H1 (cell line): Measurements from ENCODE around the gene HSD17B3. TPM values are rescaled to one million over a fixed set of nuclear protein-coding genes. Genes with fewer than 3 reads are reported as not detected.

Experiments used
- CTCF ChIA-PET: fragments of 300-600 bp; sonication (Branson Sonifier 250); formaldehyde crosslinking; loops from one replicate; lab custom pipeline; 2021; ENCODE audit not compliant: partially characterized antibody; lab: Charles Lee
- POLR2A ChIA-PET: fragments of 300-600 bp; sonication (Branson Sonifier 250); formaldehyde crosslinking; loops from one replicate; lab custom pipeline; 2021; ENCODE audit warnings: inconsistent platforms; ENCODE audit not compliant: partially characterized antibody; lab: Charles Lee
- DNase-seq, 2 experiments: peaks; one replicate each; pipeline versions ENCODE4 v3.0.0 to v3.0.0-alpha.2; 2010 to 2022; ENCODE audit warnings: low spot score in 2 of 2, low read depth in 1 of 2, mixed read lengths in 1 of 2
- FAIRE-seq: peaks from 2 replicates; lab custom pipeline; 2011; peaks lifted over from hg19 to GRCh38; lab: Jason Lieb, UNC
- H2AFZ ChIP-seq: 2 replicates; pipeline ENCODE4 v1.8.1; 2012; ENCODE audit warnings: low read length, inconsistent platforms
- H2AK5ac ChIP-seq: 2 replicates; pipeline ENCODE4 v1.6.1; 2013; ENCODE audit warnings: low read depth, low read length
- H2BK120ac ChIP-seq: replicated peaks from 2 replicates; pipeline ENCODE3; 2013; ENCODE audit warnings: low read depth, low read length, inconsistent platforms
- H2BK12ac ChIP-seq: 2 replicates; pipeline ENCODE4 v1.6.1; 2013; ENCODE audit warnings: low read depth, low read length
- H2BK15ac ChIP-seq: 2 replicates; pipeline ENCODE4 v1.6.1; 2013; ENCODE audit warnings: low read length
- H2BK20ac ChIP-seq: 2 replicates; pipeline ENCODE4 v1.6.1; 2013; ENCODE audit warnings: low read length
- H2BK5ac ChIP-seq: 2 replicates; pipeline ENCODE4 v1.6.1; 2013; ENCODE audit warnings: low read depth, low read length
- H3K14ac ChIP-seq: 2 replicates; pipeline ENCODE4 v1.6.1; 2013; ENCODE audit warnings: inconsistent platforms; ENCODE audit not compliant: insufficient read length
- H3K18ac ChIP-seq: 2 replicates; pipeline ENCODE4 v1.6.1; 2013; ENCODE audit warnings: low read length; ENCODE audit errors: extremely low read depth
- H3K23ac ChIP-seq: 2 replicates; pipeline ENCODE4 v1.6.1; 2013; ENCODE audit warnings: inconsistent platforms; ENCODE audit not compliant: insufficient read length
- H3K23me2 ChIP-seq: 2 replicates; pipeline ENCODE4 v1.6.1; 2013; ENCODE audit warnings: low read depth, low read length
- H3K27ac ChIP-seq: 2 replicates; pipeline ENCODE4 v1.6.1; 2011; ENCODE audit warnings: low read depth, low read length, inconsistent platforms
- H3K27me3 ChIP-seq, 4 experiments: replicated peaks in 1 of 4; 1 replicate in 1 of 4; 2 replicates in 3 of 4; pipeline versions ENCODE4 v1.6.1 to v1.8.1; 2011 to 2013; ENCODE audit warnings: low read length in 3 of 4, mild to moderate bottlenecking in 3 of 4, inconsistent platforms in 2 of 4, mixed read lengths in 2 of 4, moderate library complexity in 1 of 4; ENCODE audit not compliant: control insufficient read depth in 3 of 4, insufficient read depth in 3 of 4; ENCODE audit errors: extremely low read depth in 1 of 4
- H3K36me3 ChIP-seq, 4 experiments: 2 replicates each; pipeline versions ENCODE4 v1.6.1 to v1.8.1; 2011 to 2013; ENCODE audit warnings: mild to moderate bottlenecking in 4 of 4, low read length in 3 of 4, moderate library complexity in 2 of 4, control low read depth in 1 of 4, inconsistent platforms in 1 of 4; ENCODE audit not compliant: insufficient read depth in 4 of 4, control insufficient read depth in 2 of 4
- H3K4ac ChIP-seq: replicated peaks from 2 replicates; pipeline ENCODE3; 2013; ENCODE audit warnings: low read length, low read depth, mixed read lengths, inconsistent platforms; ENCODE audit not compliant: insufficient read length
- H3K4me1 ChIP-seq, 4 experiments: replicated peaks in 1 of 4; 1 replicate in 1 of 4; 2 replicates in 3 of 4; pipeline versions ENCODE4 v1.6.1 to v1.8.1; 2011 to 2013; ENCODE audit warnings: low read length in 3 of 4, inconsistent platforms in 2 of 4, mixed read lengths in 1 of 4; ENCODE audit not compliant: insufficient read depth in 4 of 4, control insufficient read depth in 3 of 4
- H3K4me2 ChIP-seq, 2 experiments: 2 replicates each; pipeline versions ENCODE4 v1.6.1 to v1.8.1; 2011 to 2013; ENCODE audit warnings: low read depth in 2 of 2, low read length in 2 of 2, control low read depth in 1 of 2, inconsistent platforms in 1 of 2, mild to moderate bottlenecking in 1 of 2; ENCODE audit not compliant: insufficient read depth in 1 of 2
- H3K4me3 ChIP-seq, 4 experiments: fragments of 200-600, 300-600 bp in 1 of 4; sonication (generic), shearing (Covaris generic), sonication (Bioruptor Twin) in 1 of 4; 2 replicates each; pipeline versions ENCODE4 v1.5.1 to v1.8.1; 2011 to 2016; ENCODE audit warnings: low read length in 4 of 4, low read depth in 3 of 4, control low read depth in 2 of 4, inconsistent platforms in 2 of 4, mild to moderate bottlenecking in 2 of 4, mixed read lengths in 1 of 4, moderate library complexity in 1 of 4; ENCODE audit not compliant: insufficient read depth in 2 of 4; ENCODE audit errors: extremely low read depth in 1 of 4
- H3K56ac ChIP-seq: replicated peaks from 2 replicates; pipeline ENCODE3; 2013; ENCODE audit warnings: low read depth, mild to moderate bottlenecking, mixed read lengths, low read length, inconsistent platforms; ENCODE audit not compliant: insufficient read length
- H3K79me1 ChIP-seq: 2 replicates; pipeline ENCODE4 v1.6.1; 2013; ENCODE audit warnings: low read depth, low read length, control low read depth
- H3K79me2 ChIP-seq, 2 experiments: 2 replicates each; pipeline versions ENCODE4 v1.6.1 to v1.8.1; 2012 to 2013; ENCODE audit warnings: low read length in 2 of 2, mild to moderate bottlenecking in 2 of 2, inconsistent platforms in 1 of 2; ENCODE audit not compliant: insufficient read depth in 2 of 2, control insufficient read depth in 1 of 2
- H3K9ac ChIP-seq, 4 experiments: replicated peaks in 1 of 4; 1 replicate in 1 of 4; 2 replicates in 3 of 4; pipeline versions ENCODE4 v1.6.1 to v1.8.1; 2011 to 2013; ENCODE audit warnings: low read depth in 3 of 4, low read length in 3 of 4, control low read depth in 2 of 4, mild to moderate bottlenecking in 2 of 4, moderate library complexity in 2 of 4, inconsistent platforms in 1 of 4; ENCODE audit errors: extremely low read depth in 1 of 4
- H3K9me3 ChIP-seq, 2 experiments: 2 replicates each; pipeline versions ENCODE4 v1.6.1 to v1.8.1; 2012 to 2013; ENCODE audit warnings: mild to moderate bottlenecking in 2 of 2, moderate library complexity in 2 of 2, control low read depth in 1 of 2, inconsistent platforms in 1 of 2, low read depth in 1 of 2, low read length in 1 of 2, mixed read lengths in 1 of 2; ENCODE audit not compliant: insufficient read depth in 2 of 2
- H4K20me1 ChIP-seq, 2 experiments: replicated peaks in 1 of 2; 2 replicates each; pipeline versions ENCODE3 to v1.8.1; 2011 to 2013; ENCODE audit warnings: inconsistent platforms in 2 of 2, low read length in 2 of 2, mild to moderate bottlenecking in 1 of 2; ENCODE audit not compliant: insufficient read depth in 2 of 2, control insufficient read depth in 1 of 2
- H4K5ac ChIP-seq: 2 replicates; pipeline ENCODE4 v1.6.1; 2013; ENCODE audit warnings: low read length, low read depth, mixed read lengths, inconsistent platforms; ENCODE audit not compliant: insufficient read length
- H4K8ac ChIP-seq: 2 replicates; pipeline ENCODE4 v1.8.0; 2013; ENCODE audit warnings: mild to moderate bottlenecking, moderate library complexity, low read length, inconsistent platforms; ENCODE audit not compliant: insufficient read depth; ENCODE audit errors: extremely low read depth
- H4K91ac ChIP-seq: replicated peaks from 2 replicates; pipeline ENCODE3; 2013; ENCODE audit warnings: low read length, mixed read lengths, inconsistent platforms; ENCODE audit not compliant: insufficient read length
- WGBS, 2 experiments: shearing (Covaris generic) in 1 of 2; methylation state at CpG; one replicate each; pipeline versions ENCODE4 v1.1.6 to v1.1.7; 2013 to 2015; ENCODE audit warnings: low lambda C conversion rate in 2 of 2, mixed read lengths in 2 of 2, inconsistent platforms in 1 of 2, low coverage in 1 of 2, missing lambda C conversion rate in 1 of 2; ENCODE audit not compliant: insufficient replicate concordance in 2 of 2, insufficient coverage in 1 of 2, insufficient read length in 1 of 2; ENCODE audit errors: extremely low coverage in 1 of 2, missing lambda C conversion rate in 1 of 2; 5-methylcytosine and 5-hydroxymethylcytosine counted together
- polyA plus RNA-seq, 7 experiments: library from polyadenylated mRNA; depleted of rRNA in 3 of 7; stranded (reverse) in 5 of 7; unstranded in 2 of 7; fragments of >200 nt in 5 of 7; fragments of 200-250 nt in 2 of 7; gene quantifications; 1 replicate in 5 of 7; 2 replicates in 1 of 7; 4 replicates in 1 of 7; pipeline versions ENCODE4 v1.2.1 to v1.2.3, GENCODE V29; 2011 to 2013; ENCODE audit warnings: missing spikeins in 2 of 7, mixed read lengths in 2 of 7
- total RNA-seq: library from RNA; stranded (reverse); fragmentation: NEBNext Ultra II Directional; extraction: Animal tissue kit (Norgen Biotek cat#: 25700); gene quantifications from 2 replicates; pipeline ENCODE4 v1.2.1, GENCODE V29; 2021

The HSD17B3 gene
- total and polyA plus RNA-seq, 2 of the 8 experiments (the other 6 are each of a cell fraction or from before 2014, with no cell fraction given) = not detected

- Histone ChIP-seq H2BK20ac (no peak overlapping the region), H2BK5ac (no peak overlapping the region), H2AFZ (no peak overlapping the region), H3K56ac (no peak overlapping the region), H4K5ac (no peak overlapping the region), H3K4me1 (peaks cover 0 to 10% (median 6%) of the 10 kb centered on the region in 4 experiments; a peak in 4 of 7 replicates), H3K27ac (no peak overlapping the region), H3K4me2 (no peak overlapping the region), H3K79me1 (no peaks in the 10 kb centered on the region), H3K27me3 (no peaks in the 10 kb centered on the region), H2BK15ac (no peak overlapping the region), H3K23ac (no peak overlapping the region), H2AK5ac (no peak overlapping the region), H3K9ac (no peak overlapping the region), H4K8ac (no peak overlapping the region), H4K91ac (no peak overlapping the region), H2BK120ac (no peak overlapping the region), H3K4me3 (no peak overlapping the region), H4K20me1 (no peaks in the 10 kb centered on the region), H3K23me2 (no peaks in the 10 kb centered on the region), H3K14ac (no peak overlapping the region), H3K9me3 (peaks cover 2 to 5% of the 10 kb centered on the region in 2 experiments; a peak in 3 of 4 replicates), H3K36me3 (no peaks in the 10 kb centered on the region), H2BK12ac (no peak overlapping the region), H3K4ac (no peak overlapping the region), H3K79me2 (no peaks in the 10 kb centered on the region), H3K18ac (no peak overlapping the region)
- CTCF ChIA-PET = interaction anchor here (1.0 to 9.7 kb wide), 8 partner anchors 10 to 246 kb away, joined by 3 to 91 read pairs (median 12); no protein-coding TSS in a partner anchor
- POLR2A ChIA-PET = interaction anchor here (0.7 kb wide), 1 partner anchor 288 kb away, joined by 3 read pairs; no protein-coding TSS in a partner anchor
- 88% methylated on average over 6 of the region's 6 CpGs; no CpG with 5 or more reads in 1 of the 2 experiments for WGBS, 2 experiments
- DNase-seq (no peak), FAIRE-seq (no peak)
These were observed 17.1 kb upstream of the HSD17B3 start for GRCh38 chr9:96318921-96319565.
